GM12801 (cell line): ENCODE data around the gene MLN.

Source experiments
- CTCF ChIP-seq: IDR thresholded peaks from one replicate; pipeline ENCODE4 v1.5.1; 2011; ENCODE audit warnings: control low read depth; ENCODE audit not compliant: insufficient read length; ENCODE audit errors: extremely low read depth

MLN gene

DNA sequence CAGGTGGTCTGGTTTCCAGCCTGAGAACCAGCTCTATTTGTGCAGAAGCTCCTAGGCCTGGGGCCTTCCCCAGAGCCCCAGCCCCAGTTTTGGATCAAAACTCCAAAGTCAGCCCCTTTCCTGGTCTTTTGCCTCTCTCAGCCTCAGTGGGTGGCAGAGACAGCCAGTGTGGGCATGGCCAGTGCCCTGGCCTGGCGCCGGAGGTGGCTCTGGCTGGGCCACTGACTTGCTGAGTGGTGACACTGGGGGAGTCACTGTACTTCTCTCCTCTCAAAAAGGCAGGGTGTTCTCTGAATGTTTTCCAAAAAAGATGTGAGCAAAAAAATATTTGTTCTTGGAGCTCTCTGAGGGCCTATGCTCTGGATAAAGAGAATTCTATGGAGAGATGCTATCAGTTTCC is 20.0 kb upstream of the MLN start:
- TF ChIP-seq CTCF = no peak

DNA sequence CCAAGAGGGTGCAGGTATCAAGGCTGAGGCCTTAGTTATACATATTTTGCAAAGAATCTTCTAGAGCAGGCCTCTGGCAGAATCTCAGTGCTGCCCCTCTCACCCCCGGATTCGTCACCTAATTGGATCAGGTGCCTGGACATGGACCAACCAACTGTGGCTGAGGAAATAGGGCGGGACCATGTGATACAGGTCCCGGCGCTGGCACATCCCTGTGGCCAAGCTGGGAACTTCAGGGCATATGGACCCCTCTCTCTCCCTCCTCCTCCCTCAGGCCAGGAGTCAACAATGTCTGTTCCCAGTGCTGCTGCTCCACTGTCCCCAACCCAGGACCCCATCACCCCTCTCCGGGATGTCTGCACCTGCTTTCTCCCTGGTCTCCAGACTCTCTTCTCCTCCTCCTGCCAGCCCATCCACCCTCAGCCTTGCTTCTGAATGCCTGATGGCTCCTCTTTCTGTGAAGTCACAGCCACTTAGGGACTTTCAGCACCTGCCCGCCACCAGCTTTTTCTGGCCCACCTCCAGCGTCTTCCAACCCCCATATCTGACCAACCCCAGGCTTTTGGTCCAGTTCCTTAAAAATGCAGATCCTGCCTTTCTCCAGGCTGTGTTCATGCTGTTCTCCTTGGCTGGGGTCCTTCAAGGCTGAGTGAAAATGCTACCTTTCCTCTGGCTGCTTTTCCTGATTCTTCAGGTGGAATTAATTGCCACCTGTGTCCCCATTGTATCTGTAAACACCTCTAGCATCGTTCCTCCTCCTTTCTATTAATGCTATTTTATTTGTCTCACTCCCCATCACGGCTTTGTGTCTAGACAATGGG is 19.0 kb upstream of the MLN start:
- TF ChIP-seq CTCF = no peak

DNA sequence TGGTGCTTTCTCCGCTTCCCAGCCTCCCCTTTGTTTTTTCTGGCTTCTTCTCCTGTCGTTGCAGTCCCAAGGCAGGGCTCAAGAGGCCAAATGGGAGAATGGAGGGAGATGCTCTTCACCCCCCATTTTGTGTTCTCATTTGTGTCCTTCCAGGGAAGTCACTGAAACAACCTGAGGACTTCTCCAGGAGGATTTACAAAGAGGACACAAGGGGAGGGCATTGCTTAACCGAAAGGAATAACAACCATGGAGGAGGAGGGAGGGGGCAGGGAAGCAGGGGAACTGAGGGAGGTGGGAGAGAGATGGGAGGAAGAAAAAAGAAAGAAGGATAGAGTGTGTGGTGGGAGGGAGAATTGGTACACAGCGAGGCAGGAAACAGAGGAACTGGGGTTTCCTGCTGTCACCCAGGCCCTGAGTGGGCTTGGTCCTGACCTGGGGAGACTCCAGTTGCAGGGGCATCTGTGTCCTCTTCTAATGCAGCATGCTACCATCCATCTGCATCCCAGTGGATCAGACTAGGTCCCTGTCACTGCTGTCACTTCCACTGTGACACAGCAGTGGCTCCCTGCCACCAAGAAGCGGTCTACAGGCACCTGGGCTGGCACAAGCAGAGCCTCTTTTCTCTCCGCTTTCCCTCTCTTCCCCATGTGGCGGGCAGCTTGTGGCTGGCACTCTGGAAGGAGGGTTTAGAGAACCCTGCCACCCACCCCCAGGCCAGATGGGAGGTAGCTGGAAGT is 17.1 kb upstream of the MLN start:
- TF ChIP-seq CTCF = no peak

DNA sequence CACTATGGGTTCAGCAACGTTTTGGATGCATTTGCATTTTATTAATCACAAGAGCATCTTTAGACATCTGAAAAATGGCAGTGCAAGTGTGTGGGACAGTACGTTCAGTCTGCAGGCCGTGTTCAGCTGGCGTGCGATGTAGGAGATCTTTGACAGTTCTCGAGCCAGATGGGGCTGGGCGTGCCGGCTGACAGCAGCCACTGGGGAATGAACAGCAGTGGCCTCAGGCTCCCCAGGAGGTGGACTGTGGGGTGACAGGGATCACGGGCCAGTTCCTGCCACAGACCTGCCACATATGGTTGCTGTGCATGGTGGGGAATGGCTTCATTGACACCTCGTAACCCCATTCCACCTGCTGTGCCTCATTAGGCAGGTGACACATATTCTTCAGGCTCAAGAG is 16.4 kb upstream of the MLN start:
- no peak for TF ChIP-seq CTCF

DNA sequence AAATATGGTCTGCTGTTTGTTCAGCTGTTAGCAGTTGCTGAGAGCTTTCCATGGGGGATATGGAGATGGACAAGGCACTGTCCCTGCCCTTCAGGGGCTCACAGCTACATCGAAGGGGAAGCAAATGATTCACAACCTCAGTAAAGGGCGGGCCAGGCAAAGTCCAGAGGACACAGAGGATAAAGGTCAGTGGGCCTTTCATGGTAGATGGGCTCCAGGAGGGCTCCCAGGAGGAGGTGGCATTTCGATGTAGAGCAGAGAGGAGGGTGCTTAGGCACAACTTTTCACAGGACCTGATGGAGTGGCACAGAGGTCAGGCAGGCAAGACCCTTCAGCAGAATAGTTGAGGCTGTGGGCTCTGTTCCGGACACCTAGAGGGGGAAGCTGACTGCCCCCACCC is 15.2 kb upstream of the MLN start:
- TF ChIP-seq CTCF = no peak

GRCh38 chr6:33818293-33818692 is 14.5 kb upstream of the MLN start:
- no peak for TF ChIP-seq CTCF

- no peak for TF ChIP-seq CTCF
Observed at GRCh38 chr6:33817489-33817888, 13.7 kb upstream of the MLN start.
